Measurements from ENCODE around the gene MMP24. TPM values are rescaled to one million over a fixed set of nuclear protein-coding genes. Genes with fewer than 3 reads are reported as not detected.

MMP24 gene
- total and polyA plus RNA-seq, 2 donors (not counting 1 experiment from before 2014, with no cell fraction given) = 0.17 to 0.49 TPM

DNA sequence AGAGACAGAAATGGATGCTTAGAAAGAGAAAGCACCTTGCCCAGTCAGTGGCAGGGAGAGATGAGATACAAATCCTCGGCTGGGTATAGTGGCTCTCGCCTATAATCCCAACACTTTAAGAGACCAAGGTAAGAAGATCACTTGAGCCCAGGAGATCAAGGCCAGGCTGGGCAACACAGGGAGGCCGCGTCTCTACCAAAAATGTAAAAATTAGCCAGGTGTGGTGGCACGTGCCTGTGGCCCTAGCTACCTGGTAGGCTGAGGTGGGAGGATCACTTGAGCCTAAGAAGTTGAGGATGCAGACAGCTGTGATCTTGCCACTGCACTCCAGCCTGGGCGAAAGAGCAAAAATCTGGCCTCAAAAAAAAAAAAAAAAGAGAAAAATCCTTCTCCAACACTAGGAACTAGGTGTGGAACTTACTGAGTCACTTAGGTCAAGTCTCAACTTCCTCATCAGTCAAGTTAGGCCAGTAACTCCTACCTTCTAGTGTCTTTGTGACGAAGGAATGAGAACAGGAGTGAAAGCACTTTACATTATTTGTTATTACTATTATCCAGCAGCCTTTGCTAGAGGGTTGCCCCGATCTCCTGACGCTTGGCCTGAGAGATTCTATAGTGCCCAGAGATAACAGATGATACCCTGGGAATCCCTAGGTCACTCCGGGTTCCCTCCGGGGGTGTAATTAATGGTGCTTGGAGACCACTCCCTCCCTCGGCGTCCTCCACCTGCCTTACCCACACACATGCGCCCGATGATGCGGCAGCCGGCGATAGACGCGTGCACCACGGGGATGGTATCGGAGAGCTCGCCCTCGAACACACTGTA lies 57.2 kb downstream of the MMP24 start:
- Histone ChIP-seq H3K4me1 (ENCODE audit: control insufficient read depth, extremely low read depth, insufficient read depth, low read length) (peaks cover 7% of the 10 kb centered on the region), H3K4me2 (ENCODE audit: extremely low read depth, insufficient read depth, low read length) (peak overlapping the region; percentile 97), H3K4me3 (replicated peaks in 1 of 4; ENCODE audit: control extremely low read depth in 1 of 4, insufficient read depth in 1 of 4, low read depth in 3 of 4, low read length in 4 of 4) (peak overlapping the region; percentile 82 to 92 (median 90)), H3K9me3 (ENCODE audit: control insufficient read depth, insufficient read depth, low read depth, low read length) (no peaks in the 10 kb centered on the region), H3K27me3 (ENCODE audit: control insufficient read depth, insufficient read depth, low read length) (no peaks in the 10 kb centered on the region), H2AFZ (ENCODE audit: low read length) (no peak overlapping the region), H4K20me1 (ENCODE audit: control insufficient read depth, extremely low read depth, insufficient read depth, low read length) (no peaks in the 10 kb centered on the region), H3K9ac (ENCODE audit: insufficient read depth, low read length) (peak overlapping the region; percentile 80), H3K79me2 (ENCODE audit: control insufficient read depth, insufficient read depth, low read length) (peaks cover 37% of the 10 kb centered on the region), H3K27ac (ENCODE audit: insufficient read depth, low read length) (peak overlapping the region; percentile 84), H3K36me3 (ENCODE audit: control insufficient read depth, insufficient read depth, low read length) (peaks cover 20% of the 10 kb centered on the region)
- TF ChIP-seq, protein P1, sequence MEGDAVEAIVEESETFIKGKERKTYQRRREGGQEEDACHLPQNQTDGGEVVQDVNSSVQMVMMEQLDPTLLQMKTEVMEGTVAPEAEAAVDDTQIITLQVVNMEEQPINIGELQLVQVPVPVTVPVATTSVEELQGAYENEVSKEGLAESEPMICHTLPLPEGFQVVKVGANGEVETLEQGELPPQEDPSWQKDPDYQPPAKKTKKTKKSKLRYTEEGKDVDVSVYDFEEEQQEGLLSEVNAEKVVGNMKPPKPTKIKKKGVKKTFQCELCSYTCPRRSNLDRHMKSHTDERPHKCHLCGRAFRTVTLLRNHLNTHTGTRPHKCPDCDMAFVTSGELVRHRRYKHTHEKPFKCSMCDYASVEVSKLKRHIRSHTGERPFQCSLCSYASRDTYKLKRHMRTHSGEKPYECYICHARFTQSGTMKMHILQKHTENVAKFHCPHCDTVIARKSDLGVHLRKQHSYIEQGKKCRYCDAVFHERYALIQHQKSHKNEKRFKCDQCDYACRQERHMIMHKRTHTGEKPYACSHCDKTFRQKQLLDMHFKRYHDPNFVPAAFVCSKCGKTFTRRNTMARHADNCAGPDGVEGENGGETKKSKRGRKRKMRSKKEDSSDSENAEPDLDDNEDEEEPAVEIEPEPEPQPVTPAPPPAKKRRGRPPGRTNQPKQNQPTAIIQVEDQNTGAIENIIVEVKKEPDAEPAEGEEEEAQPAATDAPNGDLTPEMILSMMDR (conservative IDR thresholded peaks at IDR 0.05 in 1 of 2, IDR thresholded peaks at IDR 0.05 in 1 of 2; ENCODE audit: low read depth in 1 of 2, low read length in 2 of 2) = no peak
- TF ChIP-seq EZH2 (IDR thresholded peaks at IDR 0.05; ENCODE audit: low read length, missing control alignments) = no peak
- no peak for DNase-seq (ENCODE audit: low read depth in 2 of 2)

DNA sequence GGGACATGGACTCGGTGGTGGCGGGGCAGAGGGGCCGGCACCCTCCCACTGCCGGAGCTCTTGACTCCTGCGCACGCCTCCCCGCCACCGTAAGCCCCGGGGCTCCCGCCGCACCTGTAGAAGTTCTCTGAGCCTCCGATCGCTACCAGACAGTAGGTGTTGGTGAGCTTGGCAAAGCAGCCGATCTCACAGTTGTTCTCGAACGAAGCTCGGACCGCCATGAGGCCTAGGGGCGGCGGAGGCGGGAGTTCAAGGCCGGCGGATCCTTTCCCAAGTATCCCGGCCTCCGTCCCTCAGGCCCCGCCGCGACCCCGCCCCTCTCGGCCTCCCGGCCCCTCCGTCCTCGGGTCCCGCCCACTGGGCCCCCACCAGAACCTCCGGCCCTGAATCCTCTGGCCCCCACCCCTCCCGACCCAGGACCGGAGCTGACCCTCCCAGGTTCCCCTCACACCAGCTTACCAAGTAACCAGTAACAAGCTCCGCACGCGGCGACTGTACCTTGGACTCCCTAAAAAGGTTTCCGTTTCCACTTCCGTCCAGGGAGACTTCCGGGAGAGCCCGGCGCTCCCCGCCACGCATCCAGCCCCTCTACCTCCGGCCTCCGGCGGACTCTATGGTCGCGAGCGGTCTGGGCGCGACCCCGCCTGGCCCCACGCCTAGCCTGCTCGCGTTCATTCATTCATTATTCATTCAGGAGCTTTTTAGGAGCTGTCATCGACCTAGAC lies 57.9 kb downstream of the MMP24 start, which contains the start of gene EIF6:
EIF6 (minus strand) TSS at position 506 of the 725 bp plus-strand sequence; CDS start at position 221, 285 bp downstream.
- Histone ChIP-seq H3K4me1 (ENCODE audit: control insufficient read depth, extremely low read depth, insufficient read depth, low read length) (peaks cover 7% of the 10 kb centered on the region), H3K36me3 (ENCODE audit: control insufficient read depth, insufficient read depth, low read length) (peaks cover 16% of the 10 kb centered on the region), H3K9me3 (ENCODE audit: control insufficient read depth, insufficient read depth, low read depth, low read length) (no peaks in the 10 kb centered on the region), H3K4me3 (replicated peaks in 1 of 4; ENCODE audit: control extremely low read depth in 1 of 4, insufficient read depth in 1 of 4, low read depth in 3 of 4, low read length in 4 of 4) (peak within 1 kb of the TSS; percentile 82 to 92 (median 90)), H3K4me2 (ENCODE audit: extremely low read depth, insufficient read depth, low read length) (peak within 1 kb of the TSS; percentile 100), H3K27me3 (ENCODE audit: control insufficient read depth, insufficient read depth, low read length) (no peaks in the 10 kb centered on the region), H4K20me1 (ENCODE audit: control insufficient read depth, extremely low read depth, insufficient read depth, low read length) (no peaks in the 10 kb centered on the region), H3K27ac (ENCODE audit: insufficient read depth, low read length) (peak within 1 kb of the TSS; percentile 84), H3K79me2 (ENCODE audit: control insufficient read depth, insufficient read depth, low read length) (peaks cover 37% of the 10 kb centered on the region), H2AFZ (ENCODE audit: low read length) (peak within 1 kb of the TSS; percentile 89), H3K9ac (ENCODE audit: insufficient read depth, low read length) (peak within 1 kb of the TSS; percentile 80)
- no peak for TF ChIP-seq EZH2 (IDR thresholded peaks at IDR 0.05; ENCODE audit: low read length, missing control alignments)
- TF ChIP-seq, protein P1 (conservative IDR thresholded peaks at IDR 0.05 in 1 of 2, IDR thresholded peaks at IDR 0.05 in 1 of 2; ENCODE audit: low read depth in 1 of 2, low read length in 2 of 2) = no peak
- DNase-seq (ENCODE audit: low read depth in 2 of 2) = peak; percentile 88 to 90

Measured in fibroblast of lung (primary cell).